Esophagus muscularis mucosa (tissue), 4 donors: Measurements from ENCODE around the gene FGF22. TPM values are rescaled to one million over a fixed set of nuclear protein-coding genes. Genes with fewer than 3 reads are reported as not detected.

ENCODE experiments used
- DNase-seq: peaks from one replicate; pipeline ENCODE4 v3.0.0-alpha.2; 2017; ENCODE audit errors: extremely low spot score
- H3K27ac ChIP-seq, 4 donors: fragments of 200-600 bp; sonication (generic); replicated peaks in 1 of 4; 1 replicate in 3 of 4; 2 replicates in 1 of 4; pipeline ENCODE4 v1.5.1; 2016 to 2019; ENCODE audit warnings: mild to moderate bottlenecking in 1 of 4
- H3K27me3 ChIP-seq, 4 donors: fragments of 200-600 bp; sonication (generic); one replicate each; pipeline versions ENCODE4 v1.5.1 to v1.6.0; 2016 to 2019
- H3K36me3 ChIP-seq, 4 donors: fragments of 200-600 bp; sonication (generic); one replicate each; pipeline ENCODE4 v1.5.1; 2016 to 2019
- H3K4me1 ChIP-seq, 4 donors: fragments of 200-600 bp; sonication (generic); one replicate each; pipeline ENCODE4 v1.5.1; 2016 to 2019
- H3K4me3 ChIP-seq, 4 donors: fragments of 200-600 bp; sonication (generic); 1 replicate in 2 of 4; 2 replicates in 2 of 4; pipeline ENCODE4 v1.5.1; 2016 to 2019; ENCODE audit warnings: mild to moderate bottlenecking in 4 of 4, moderate library complexity in 1 of 4
- H3K9me3 ChIP-seq, 4 donors: fragments of 200-600 bp; sonication (generic); 1 replicate in 3 of 4; 2 replicates in 1 of 4; pipeline ENCODE4 v1.5.1; 2016 to 2019
- EP300 ChIP-seq: sonication (generic); formaldehyde crosslinking; IDR thresholded peaks from one replicate; pipeline ENCODE4 v1.6.1; 2017; ENCODE audit warnings: antibody characterized with exemption
- POLR2A ChIP-seq: fragments of 450-650 bp; IDR thresholded peaks from one replicate; pipeline ENCODE4 v1.6.1; 2017; ENCODE audit warnings: antibody characterized with exemption, moderate library complexity, mild to moderate bottlenecking, low read depth
- POLR2AphosphoS5 ChIP-seq, 2 donors: sonication (generic); formaldehyde crosslinking; IDR thresholded peaks; one replicate each; pipeline ENCODE4 v1.6.1; 2017; ENCODE audit warnings: antibody characterized with exemption in 2 of 2
- WGBS: methylation state at CpG from one replicate; pipeline ENCODE4 v1.1.5; 2018; 5-methylcytosine and 5-hydroxymethylcytosine counted together
- intact Hi-C: fragments of 100-400 bp; cut with DNase I; formaldehyde crosslinking; loops from one replicate; pipeline ENCODE4 v1.15.1; 2023
- total RNA-seq, 4 donors: library from RNA; depleted of rRNA; stranded (reverse); fragments of >200 nt; gene quantifications; one replicate each; pipeline versions ENCODE4 v1.1.0 to v1.2.1, GENCODE V29; 2016
- TF ChIP-seq, protein P1 (sequence below), 3 experiments: fragments of 200-600 bp in 2 of 3; fragments of 450-650 bp in 1 of 3; sonication (generic) in 2 of 3; IDR thresholded peaks; one replicate each; pipeline ENCODE4 v1.5.1; 2017 to 2019; ENCODE audit warnings: antibody characterized with exemption in 3 of 3, mild to moderate bottlenecking in 2 of 3, moderate library complexity in 1 of 3

The FGF22 gene
- total RNA-seq, 4 donors from 2014 or later = 0.50 to 2.1 (median 1.4) TPM

DNA sequence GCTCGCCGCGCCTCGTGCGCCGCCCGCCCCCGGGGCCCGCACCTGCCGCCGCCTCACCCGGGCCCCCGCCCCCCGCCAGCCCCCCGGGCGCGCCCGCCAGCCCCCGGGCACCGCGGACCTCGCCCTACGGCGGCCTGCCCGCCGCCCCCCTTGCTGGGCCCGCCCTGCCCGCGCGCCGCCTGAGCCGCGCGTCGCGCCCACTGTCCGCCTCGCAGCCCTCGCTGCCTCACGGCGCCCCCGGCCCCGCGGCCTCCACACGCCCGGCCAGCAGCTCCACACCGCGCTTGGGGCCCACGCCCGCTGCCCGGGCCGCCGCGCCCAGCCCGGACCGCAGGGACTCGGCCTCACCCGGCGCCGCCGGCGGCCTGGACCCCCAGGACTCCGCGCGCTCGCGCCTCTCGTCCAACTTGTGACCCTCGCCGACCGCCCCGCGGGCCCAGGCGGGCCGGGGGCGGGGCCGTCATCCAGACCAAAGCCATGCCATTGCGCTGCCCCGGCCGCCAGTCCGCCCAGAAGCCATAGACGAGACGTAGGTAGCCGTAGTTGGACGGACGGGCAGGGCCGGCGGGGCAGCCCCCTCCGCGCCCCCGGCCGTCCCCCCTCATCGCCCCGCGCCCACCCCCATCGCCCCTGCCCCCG, 23.5 kb upstream of the FGF22 start:
- H3K4me3 ChIP-seq = peak overlapping the region in 1 of 4 donors; percentile 27
- intact Hi-C loops = no loop called here
- no peak for TF ChIP-seq POLR2A
- 18% methylated on average over 36 of the region's 97 CpGs for WGBS
- H3K27me3 ChIP-seq = peaks cover 0 to 42% (median 0%) of the 10 kb centered on the region in 4 donors
- H3K4me1 ChIP-seq = peaks cover under 1 to 15% (median 10%) of the 10 kb centered on the region in 4 donors
- no peak overlapping the region for H3K27ac ChIP-seq
- H3K36me3 ChIP-seq = peaks cover 41 to 46% (median 43%) of the 10 kb centered on the region in 4 donors
- DNase-seq = no peak
- no peaks in the 10 kb centered on the region for H3K9me3 ChIP-seq

DNA sequence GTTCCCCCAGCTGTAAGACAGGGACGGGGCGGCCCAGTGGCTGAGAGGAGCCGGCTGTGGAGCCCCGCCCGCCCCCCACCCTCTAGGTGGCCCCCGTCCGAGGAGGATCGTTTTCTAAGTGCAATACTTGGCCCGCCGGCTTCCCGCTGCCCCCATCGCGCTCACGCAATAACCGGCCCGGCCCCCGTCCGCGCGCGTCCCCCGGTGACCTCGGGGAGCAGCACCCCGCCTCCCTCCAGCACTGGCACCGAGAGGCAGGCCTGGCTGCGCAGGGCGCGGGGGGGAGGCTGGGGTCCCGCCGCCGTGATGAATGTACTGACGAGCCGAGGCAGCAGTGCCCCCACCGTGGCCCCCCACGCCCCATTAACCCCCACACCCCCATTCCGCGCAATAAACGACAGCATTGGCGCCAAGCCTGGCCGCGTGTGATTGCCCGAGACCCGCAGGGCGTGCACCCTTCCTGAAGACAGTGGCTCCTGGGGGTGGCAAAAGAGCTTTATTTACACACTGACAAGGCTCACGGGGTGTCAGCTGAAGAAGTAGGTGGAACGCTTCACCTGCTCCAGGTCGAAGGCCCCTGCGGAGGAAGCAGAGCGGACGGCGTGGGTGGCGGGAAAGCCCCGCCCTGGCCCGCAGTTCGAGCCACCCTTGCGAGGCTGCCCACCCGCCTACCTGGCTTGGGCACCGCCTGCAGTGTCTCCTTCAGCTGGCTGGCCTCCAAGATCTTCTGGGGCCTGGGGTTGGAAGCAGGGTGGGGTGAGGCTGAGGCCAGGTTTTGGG, 22.7 kb upstream of the FGF22 start:
- H3K4me1 ChIP-seq = peaks cover 0 to 15% (median 9%) of the 10 kb centered on the region in 4 donors
- WGBS = 94% methylated on average over 17 of the region's 58 CpGs
- H3K36me3 ChIP-seq = peaks cover 47 to 53% (median 50%) of the 10 kb centered on the region in 4 donors
- TF ChIP-seq POLR2AphosphoS5 (IDR thresholded peaks at IDR 0.05) (no peak), EP300 (no peak), POLR2A (no peak)
- TF ChIP-seq, protein P1, sequence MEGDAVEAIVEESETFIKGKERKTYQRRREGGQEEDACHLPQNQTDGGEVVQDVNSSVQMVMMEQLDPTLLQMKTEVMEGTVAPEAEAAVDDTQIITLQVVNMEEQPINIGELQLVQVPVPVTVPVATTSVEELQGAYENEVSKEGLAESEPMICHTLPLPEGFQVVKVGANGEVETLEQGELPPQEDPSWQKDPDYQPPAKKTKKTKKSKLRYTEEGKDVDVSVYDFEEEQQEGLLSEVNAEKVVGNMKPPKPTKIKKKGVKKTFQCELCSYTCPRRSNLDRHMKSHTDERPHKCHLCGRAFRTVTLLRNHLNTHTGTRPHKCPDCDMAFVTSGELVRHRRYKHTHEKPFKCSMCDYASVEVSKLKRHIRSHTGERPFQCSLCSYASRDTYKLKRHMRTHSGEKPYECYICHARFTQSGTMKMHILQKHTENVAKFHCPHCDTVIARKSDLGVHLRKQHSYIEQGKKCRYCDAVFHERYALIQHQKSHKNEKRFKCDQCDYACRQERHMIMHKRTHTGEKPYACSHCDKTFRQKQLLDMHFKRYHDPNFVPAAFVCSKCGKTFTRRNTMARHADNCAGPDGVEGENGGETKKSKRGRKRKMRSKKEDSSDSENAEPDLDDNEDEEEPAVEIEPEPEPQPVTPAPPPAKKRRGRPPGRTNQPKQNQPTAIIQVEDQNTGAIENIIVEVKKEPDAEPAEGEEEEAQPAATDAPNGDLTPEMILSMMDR (IDR thresholded peaks at IDR 0.05) = no peak
- no peak overlapping the region for H3K4me3 ChIP-seq
- DNase-seq = no peak
- intact Hi-C loops = no loop called here
- peaks cover 0 to 42% (median 0%) of the 10 kb centered on the region in 4 donors for H3K27me3 ChIP-seq
- no peak overlapping the region for H3K27ac ChIP-seq
- no peaks in the 10 kb centered on the region for H3K9me3 ChIP-seq

DNA sequence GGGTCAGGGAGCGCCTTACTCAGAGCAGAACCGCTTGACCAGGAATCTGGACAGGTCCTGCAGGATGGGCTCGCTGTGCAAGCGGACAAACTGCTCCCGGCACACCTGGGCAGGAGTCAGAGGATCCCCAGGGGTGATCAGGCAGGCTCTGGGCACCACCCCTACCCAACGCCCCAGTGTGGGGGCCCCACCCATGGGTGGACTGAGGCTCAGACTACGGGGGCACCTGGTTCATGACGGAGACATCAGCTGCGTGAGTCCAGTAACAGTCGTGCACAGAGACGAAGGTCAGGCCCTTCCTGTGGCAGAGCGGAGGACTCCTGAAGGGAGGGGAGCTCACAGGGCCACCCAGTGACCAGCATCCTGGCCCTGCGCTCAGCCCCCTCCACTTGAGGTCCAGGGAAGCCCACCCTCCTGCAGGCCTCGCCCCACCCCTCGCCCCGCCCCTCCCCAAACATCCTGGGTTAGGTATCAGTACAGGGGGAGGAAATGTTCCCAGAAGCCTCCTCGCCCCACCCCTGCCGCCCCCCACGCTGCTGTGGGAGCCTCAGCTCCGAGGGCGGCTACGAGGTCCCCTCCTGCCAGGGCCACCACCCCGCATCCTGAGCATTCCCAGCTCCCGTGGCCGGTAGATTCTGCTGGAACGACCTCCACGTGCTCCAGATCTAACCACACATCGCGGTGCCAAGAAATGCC, 22.0 kb upstream of the FGF22 start:
- DNase-seq = no peak
- Histone ChIP-seq H3K36me3 (peaks cover 55 to 61% (median 58%) of the 10 kb centered on the region in 4 donors), H3K4me1 (peaks cover 0 to 15% (median 9%) of the 10 kb centered on the region in 4 donors), H3K9me3 (no peaks in the 10 kb centered on the region), H3K27ac (no peak overlapping the region), H3K27me3 (peaks cover 0 to 42% (median 0%) of the 10 kb centered on the region in 4 donors), H3K4me3 (no peak overlapping the region)
- WGBS = 84% methylated on average over 27 of the region's 29 CpGs
- intact Hi-C loops = no loop called here
- TF ChIP-seq EP300 (no peak), POLR2A (no peak), POLR2AphosphoS5 (IDR thresholded peaks at IDR 0.05) (no peak)
- TF ChIP-seq, protein P1 (IDR thresholded peaks at IDR 0.05) = no peak

DNA sequence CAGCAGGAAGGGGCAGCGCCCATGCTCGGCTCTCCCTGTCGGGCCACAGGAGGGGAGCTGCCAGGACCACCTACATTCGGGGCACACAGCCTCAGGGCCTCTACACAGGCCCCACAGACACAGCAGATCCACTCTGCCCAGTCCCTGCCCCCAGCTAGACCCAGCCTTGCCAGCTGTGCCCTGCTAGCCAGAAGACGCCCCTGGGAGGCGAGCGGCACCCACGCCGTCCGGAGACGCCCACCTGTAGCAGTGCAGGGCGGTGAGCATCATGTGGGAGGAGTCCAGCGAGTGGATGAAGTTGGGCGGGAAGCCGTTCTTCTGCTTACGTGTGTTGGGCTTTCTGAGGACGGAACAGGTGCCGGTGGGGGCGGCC, 21.4 kb upstream of the FGF22 start:
- TF ChIP-seq POLR2A = no peak
- no peak for TF ChIP-seq POLR2AphosphoS5 (IDR thresholded peaks at IDR 0.05)
- no peak for TF ChIP-seq EP300
- TF ChIP-seq, protein P1 (IDR thresholded peaks at IDR 0.05) = no peak
- intact Hi-C loops = no loop called here
- Histone ChIP-seq H3K9me3 (no peaks in the 10 kb centered on the region), H3K27me3 (peaks cover 0 to 42% (median 0%) of the 10 kb centered on the region in 4 donors), H3K4me1 (peaks cover 0 to 15% (median 9%) of the 10 kb centered on the region in 4 donors), H3K4me3 (no peak overlapping the region), H3K36me3 (peaks cover 60 to 66% (median 63%) of the 10 kb centered on the region in 4 donors), H3K27ac (no peak overlapping the region)
- DNase-seq = no peak
- 98% methylated on average over 13 of the region's 19 CpGs for WGBS
